SK-N-SH (cell line): ENCODE results near the gene PFN1.

Source experiments
- CTCF ChIP-seq: fragments of 200-600 bp; sonication (generic); IDR thresholded peaks from 2 replicates; pipeline ENCODE4 v1.6.1; 2017; ENCODE audit warnings: antibody characterized with exemption, mild to moderate bottlenecking, moderate library complexity
- EP300 ChIP-seq, 2 experiments: IDR thresholded peaks; 2 replicates each; pipeline versions ENCODE4 v1.4.0 to v1.6.1; 2012; ENCODE audit warnings: borderline replicate concordance in 1 of 2, low read depth in 1 of 2, low read length in 1 of 2
- EZH2phosphoT487 ChIP-seq: fragments of 200-600 bp; sonication (generic); IDR thresholded peaks from 2 replicates; pipeline ENCODE4 v1.6.1; 2017; ENCODE audit warnings: low read depth, mixed run types, mild to moderate bottlenecking, antibody characterized with exemption, moderate library complexity, borderline replicate concordance
- JUND ChIP-seq: IDR thresholded peaks from 2 replicates; pipeline ENCODE4 v1.4.0; 2012
- MXI1 ChIP-seq: IDR thresholded peaks from 2 replicates; pipeline ENCODE4 v1.6.1; 2012; ENCODE audit warnings: mild to moderate bottlenecking, low read depth, low read length, improper control_type of control experiment
- POLR2AphosphoS5 ChIP-seq: IDR thresholded peaks from 2 replicates; pipeline ENCODE4 v1.6.1; 2012; ENCODE audit warnings: low read depth, low read length
- RAD21 ChIP-seq: IDR thresholded peaks from 2 replicates; pipeline ENCODE4 v1.6.1; 2012; ENCODE audit warnings: mild to moderate bottlenecking, low read length
- SIN3A ChIP-seq: IDR thresholded peaks from 2 replicates; pipeline ENCODE4 v1.6.1; 2012; ENCODE audit warnings: low read depth, mild to moderate bottlenecking, low read length, moderate library complexity, borderline replicate concordance
- USF2 ChIP-seq: fragments of 150-350 bp; IDR thresholded peaks from 2 replicates; pipeline ENCODE4 v1.6.1; 2017; ENCODE audit warnings: antibody characterized with exemption, low read length, low read depth, borderline replicate concordance
- ZBTB33 ChIP-seq: IDR thresholded peaks from 2 replicates; pipeline ENCODE4 v1.4.0; 2012; ENCODE audit warnings: low read depth, borderline replicate concordance
- TF ChIP-seq, protein P1 (sequence below): IDR thresholded peaks from 2 replicates; pipeline ENCODE4 v1.6.1; 2012; ENCODE audit warnings: mild to moderate bottlenecking, low read depth, low read length, moderate library complexity
- TF ChIP-seq, protein P2 (sequence below): IDR thresholded peaks from 2 replicates; pipeline ENCODE4 v1.4.0; 2012; ENCODE audit warnings: low read depth

- no peak for TF ChIP-seq MXI1
- TF ChIP-seq RAD21, result no peak
- TF ChIP-seq CTCF, result no peak
- no peak for TF ChIP-seq EZH2phosphoT487
- TF ChIP-seq JUND, result no peak
- TF ChIP-seq EP300 (IDR thresholded peaks at IDR 0.05; ENCODE audit: borderline replicate concordance in 1 of 2, low read depth in 1 of 2, low read length in 1 of 2), result no peak
- TF ChIP-seq, protein P1, sequence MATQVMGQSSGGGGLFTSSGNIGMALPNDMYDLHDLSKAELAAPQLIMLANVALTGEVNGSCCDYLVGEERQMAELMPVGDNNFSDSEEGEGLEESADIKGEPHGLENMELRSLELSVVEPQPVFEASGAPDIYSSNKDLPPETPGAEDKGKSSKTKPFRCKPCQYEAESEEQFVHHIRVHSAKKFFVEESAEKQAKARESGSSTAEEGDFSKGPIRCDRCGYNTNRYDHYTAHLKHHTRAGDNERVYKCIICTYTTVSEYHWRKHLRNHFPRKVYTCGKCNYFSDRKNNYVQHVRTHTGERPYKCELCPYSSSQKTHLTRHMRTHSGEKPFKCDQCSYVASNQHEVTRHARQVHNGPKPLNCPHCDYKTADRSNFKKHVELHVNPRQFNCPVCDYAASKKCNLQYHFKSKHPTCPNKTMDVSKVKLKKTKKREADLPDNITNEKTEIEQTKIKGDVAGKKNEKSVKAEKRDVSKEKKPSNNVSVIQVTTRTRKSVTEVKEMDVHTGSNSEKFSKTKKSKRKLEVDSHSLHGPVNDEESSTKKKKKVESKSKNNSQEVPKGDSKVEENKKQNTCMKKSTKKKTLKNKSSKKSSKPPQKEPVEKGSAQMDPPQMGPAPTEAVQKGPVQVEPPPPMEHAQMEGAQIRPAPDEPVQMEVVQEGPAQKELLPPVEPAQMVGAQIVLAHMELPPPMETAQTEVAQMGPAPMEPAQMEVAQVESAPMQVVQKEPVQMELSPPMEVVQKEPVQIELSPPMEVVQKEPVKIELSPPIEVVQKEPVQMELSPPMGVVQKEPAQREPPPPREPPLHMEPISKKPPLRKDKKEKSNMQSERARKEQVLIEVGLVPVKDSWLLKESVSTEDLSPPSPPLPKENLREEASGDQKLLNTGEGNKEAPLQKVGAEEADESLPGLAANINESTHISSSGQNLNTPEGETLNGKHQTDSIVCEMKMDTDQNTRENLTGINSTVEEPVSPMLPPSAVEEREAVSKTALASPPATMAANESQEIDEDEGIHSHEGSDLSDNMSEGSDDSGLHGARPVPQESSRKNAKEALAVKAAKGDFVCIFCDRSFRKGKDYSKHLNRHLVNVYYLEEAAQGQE, result no peak
- TF ChIP-seq, protein P2, sequence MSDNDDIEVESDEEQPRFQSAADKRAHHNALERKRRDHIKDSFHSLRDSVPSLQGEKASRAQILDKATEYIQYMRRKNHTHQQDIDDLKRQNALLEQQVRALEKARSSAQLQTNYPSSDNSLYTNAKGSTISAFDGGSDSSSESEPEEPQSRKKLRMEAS, result no peak
- no peak for TF ChIP-seq POLR2AphosphoS5
- no peak for TF ChIP-seq SIN3A
- no peak for TF ChIP-seq ZBTB33
- TF ChIP-seq USF2, result no peak
These were observed 50.5 kb downstream of the PFN1 start for GRCh38 chr17:4897785-4898184.
